Epithelial cell of esophagus (primary cell): Measurements from ENCODE around the gene CD86.

Source experiments
- DNase-seq: peaks from one replicate; pipeline ENCODE4 v3.0.0; 2010; ENCODE audit warnings: low read depth
- H3K4me3 ChIP-seq: 2 replicates; pipeline ENCODE4 v1.5.1; 2011; ENCODE audit warnings: mild to moderate bottlenecking, low read length, control low read depth
- TF ChIP-seq, protein P1 (sequence below): IDR thresholded peaks from 2 replicates; pipeline ENCODE4 v1.5.1; 2011; ENCODE audit warnings: low read depth, mild to moderate bottlenecking, low read length, control low read depth, inconsistent platforms; ENCODE audit not compliant: insufficient read depth; ENCODE audit errors: missing control alignments

The CD86 gene

DNA sequence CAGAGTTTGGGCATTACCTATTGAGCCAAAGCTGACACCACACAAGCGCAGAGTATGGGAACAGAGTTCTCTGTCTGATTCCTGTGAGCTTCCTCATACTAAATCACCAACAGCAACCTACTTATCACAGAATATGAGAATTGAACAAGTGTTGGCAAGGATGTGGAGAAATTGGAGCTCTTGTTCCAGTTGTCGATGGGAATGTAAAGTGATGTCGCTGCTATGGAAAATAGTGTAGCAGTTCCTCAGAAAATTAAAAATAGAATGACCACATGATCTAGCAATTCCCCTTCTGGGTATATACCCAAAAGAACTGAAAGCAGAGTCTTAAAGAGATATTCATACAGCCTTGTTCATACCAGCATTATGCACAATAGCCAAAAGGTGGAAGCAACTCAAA is 33.4 kb downstream of the CD86 start:
- TF ChIP-seq, protein P1, sequence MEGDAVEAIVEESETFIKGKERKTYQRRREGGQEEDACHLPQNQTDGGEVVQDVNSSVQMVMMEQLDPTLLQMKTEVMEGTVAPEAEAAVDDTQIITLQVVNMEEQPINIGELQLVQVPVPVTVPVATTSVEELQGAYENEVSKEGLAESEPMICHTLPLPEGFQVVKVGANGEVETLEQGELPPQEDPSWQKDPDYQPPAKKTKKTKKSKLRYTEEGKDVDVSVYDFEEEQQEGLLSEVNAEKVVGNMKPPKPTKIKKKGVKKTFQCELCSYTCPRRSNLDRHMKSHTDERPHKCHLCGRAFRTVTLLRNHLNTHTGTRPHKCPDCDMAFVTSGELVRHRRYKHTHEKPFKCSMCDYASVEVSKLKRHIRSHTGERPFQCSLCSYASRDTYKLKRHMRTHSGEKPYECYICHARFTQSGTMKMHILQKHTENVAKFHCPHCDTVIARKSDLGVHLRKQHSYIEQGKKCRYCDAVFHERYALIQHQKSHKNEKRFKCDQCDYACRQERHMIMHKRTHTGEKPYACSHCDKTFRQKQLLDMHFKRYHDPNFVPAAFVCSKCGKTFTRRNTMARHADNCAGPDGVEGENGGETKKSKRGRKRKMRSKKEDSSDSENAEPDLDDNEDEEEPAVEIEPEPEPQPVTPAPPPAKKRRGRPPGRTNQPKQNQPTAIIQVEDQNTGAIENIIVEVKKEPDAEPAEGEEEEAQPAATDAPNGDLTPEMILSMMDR = no peak
- DNase-seq = no peak
- no peak overlapping the region for H3K4me3 ChIP-seq

DNA sequence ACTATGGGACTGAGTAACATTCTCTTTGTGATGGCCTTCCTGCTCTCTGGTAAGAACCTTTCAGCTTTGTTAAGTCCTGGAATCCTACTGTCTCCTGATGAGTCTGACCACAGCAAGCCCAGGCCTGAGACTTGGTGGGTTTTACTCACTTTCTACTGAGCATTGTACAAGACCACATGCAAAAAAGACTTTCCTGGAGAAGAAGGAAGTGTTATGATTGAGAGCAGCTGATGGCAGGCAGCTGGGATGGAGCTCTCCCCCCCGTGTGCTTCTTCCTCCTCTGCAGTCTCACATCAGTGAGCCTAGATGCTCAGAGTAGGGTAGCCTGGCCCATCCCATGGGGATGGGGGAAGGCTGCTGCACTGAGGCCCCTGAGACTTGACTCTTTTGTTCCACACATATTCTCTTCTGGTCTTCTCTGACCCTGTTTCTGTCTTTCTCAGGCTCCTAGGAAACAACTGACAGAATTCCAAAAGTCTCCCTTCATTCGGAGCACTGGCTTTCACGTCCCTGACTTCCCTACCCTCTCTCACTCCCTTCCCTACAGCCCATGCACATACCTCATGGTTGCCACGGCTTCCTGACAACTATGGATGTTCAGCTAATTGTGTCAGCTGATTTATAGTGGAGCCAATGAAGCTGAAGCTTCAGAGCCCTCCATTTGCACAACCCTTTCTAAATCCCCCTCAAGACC is 36.6 kb downstream of the CD86 start:
- TF ChIP-seq, protein P1 = no peak
- no peak overlapping the region for H3K4me3 ChIP-seq

GRCh38 chr3:122092460-122093165 is 37.5 kb downstream of the CD86 start:
- DNase-seq = peak; percentile 86
- TF ChIP-seq, protein P1 = peak; percentile 86
- H3K4me3 ChIP-seq = no peak overlapping the region

More for the DNA sequence above, 36.6 kb downstream of the CD86 start:
- DNase-seq = no peak

GRCh38 chr3:122094125-122094524 is 39.0 kb downstream of the CD86 start:
- no peak overlapping the region for H3K4me3 ChIP-seq
- TF ChIP-seq, protein P1 = no peak
- DNase-seq = no peak

GRCh38 chr3:122094693-122095092 is 39.5 kb downstream of the CD86 start:
- no peak overlapping the region for H3K4me3 ChIP-seq
- DNase-seq = no peak
- TF ChIP-seq, protein P1 = peak; percentile 2

GRCh38 chr3:122097141-122097540 is 42.0 kb downstream of the CD86 start:
- TF ChIP-seq, protein P1 = no peak
- no peak overlapping the region for H3K4me3 ChIP-seq
- no peak for DNase-seq
